Measurements from ENCODE around the gene REXO1.

The REXO1 gene

DNA sequence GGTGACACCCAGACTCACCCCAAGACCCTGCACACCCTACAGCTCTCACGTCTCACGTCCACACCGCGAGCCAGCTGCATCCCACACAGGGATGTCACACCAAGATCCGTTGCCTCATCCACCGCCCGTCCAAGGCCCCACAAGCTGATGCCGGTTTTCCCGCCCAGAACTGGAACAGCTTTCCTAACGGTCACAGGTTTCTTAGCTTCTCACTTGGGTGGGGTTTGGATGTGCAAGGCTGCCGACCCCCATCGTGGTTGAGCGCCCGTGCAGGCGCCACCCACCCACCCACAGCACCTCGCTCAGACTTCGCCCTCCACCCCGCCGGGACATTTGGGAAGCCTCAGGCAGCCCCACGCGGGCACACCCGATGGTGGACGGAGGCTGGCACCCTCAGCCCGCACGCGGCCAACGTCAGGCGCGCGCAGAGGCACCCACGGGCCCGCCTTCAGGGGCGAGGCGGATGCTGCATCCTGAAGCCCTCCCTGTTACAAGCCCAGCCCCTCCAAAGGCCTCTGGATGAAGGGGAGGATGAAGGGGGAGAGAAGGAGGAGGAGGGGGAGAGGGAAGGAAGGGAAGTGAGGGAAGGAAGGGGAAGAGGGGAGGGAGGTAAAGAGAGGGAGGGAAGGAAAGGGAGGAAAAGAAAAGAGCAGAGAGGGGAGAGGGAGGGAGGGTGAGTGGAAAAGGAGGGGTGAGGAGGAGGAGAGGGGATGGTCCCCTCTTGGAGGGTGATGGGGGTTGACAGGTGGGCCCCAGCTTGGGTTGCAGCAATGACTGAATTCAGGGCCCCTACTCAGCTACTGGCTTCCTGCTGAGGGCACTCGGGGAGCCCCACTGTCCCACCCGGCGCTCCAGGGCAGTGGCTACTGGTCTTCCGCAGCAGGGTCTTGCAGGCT lies 82.1 kb downstream of the REXO1 start (continued):
- TF ChIP-seq ZBTB7A (tag by site-specific recombination; IDR thresholded peaks at IDR 0.05; ENCODE audit: low read depth) (no peak), ZNF76 (tag by site-specific recombination; IDR thresholded peaks at IDR 0.05; ENCODE audit: borderline replicate concordance, low read depth) (no peak), ZNF155 (tag by site-specific recombination; IDR thresholded peaks at IDR 0.05) (no peak), PRDM2 (tag by site-specific recombination; IDR thresholded peaks at IDR 0.05; ENCODE audit: borderline replicate concordance) (no peak), ZNF426 (tag by site-specific recombination; IDR thresholded peaks at IDR 0.05) (no peak), ZNF513 (tag by site-specific recombination; IDR thresholded peaks at IDR 0.05) (0 out of 2 replicates have a peak, but pooled peaks have one; percentile 19), ZNF202 (tag by site-specific recombination; IDR thresholded peaks at IDR 0.05; ENCODE audit: borderline replicate concordance) (no peak), ZNF214 (tag by site-specific recombination; IDR thresholded peaks at IDR 0.05; ENCODE audit: borderline replicate concordance) (no peak), ZNF112 (tag by site-specific recombination; IDR thresholded peaks at IDR 0.05) (no peak), ZNF549 (tag by site-specific recombination; IDR thresholded peaks at IDR 0.05) (no peak), ZNF843 (tag by site-specific recombination; IDR thresholded peaks at IDR 0.05) (no peak), ZNF473 (tag by site-specific recombination; IDR thresholded peaks at IDR 0.05) (no peak), ZBTB48 (tag by site-specific recombination; IDR thresholded peaks at IDR 0.05) (no peak), ZNF830 (tag by site-specific recombination; IDR thresholded peaks at IDR 0.05; ENCODE audit: low read depth) (no peak)
- TF ChIP-seq, protein P1, sequence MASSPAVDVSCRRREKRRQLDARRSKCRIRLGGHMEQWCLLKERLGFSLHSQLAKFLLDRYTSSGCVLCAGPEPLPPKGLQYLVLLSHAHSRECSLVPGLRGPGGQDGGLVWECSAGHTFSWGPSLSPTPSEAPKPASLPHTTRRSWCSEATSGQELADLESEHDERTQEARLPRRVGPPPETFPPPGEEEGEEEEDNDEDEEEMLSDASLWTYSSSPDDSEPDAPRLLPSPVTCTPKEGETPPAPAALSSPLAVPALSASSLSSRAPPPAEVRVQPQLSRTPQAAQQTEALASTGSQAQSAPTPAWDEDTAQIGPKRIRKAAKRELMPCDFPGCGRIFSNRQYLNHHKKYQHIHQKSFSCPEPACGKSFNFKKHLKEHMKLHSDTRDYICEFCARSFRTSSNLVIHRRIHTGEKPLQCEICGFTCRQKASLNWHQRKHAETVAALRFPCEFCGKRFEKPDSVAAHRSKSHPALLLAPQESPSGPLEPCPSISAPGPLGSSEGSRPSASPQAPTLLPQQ (tag by site-specific recombination; IDR thresholded peaks at IDR 0.05) = peak; percentile 93

Data from HEK293 (cell line).